CD4-positive, alpha-beta T cell treated with Interleukin-12 subunit alpha and Interleukin-12 subunit beta, for 1 hour (primary cell): ENCODE data around the gene ABLIM3.
"Not testable (repeated sequence)": the region's sequence is repeated elsewhere in the genome, so short reads cannot be mapped to it uniquely, and the experiment has no call there.

Experiments
- DNase-seq: peaks from one replicate; pipeline ENCODE4 v3.0.0-alpha.2; 2020

Gene ABLIM3

GRCh38 chr5:149160291-149160787 lies 19.0 kb downstream of the ABLIM3 start:
- no peak for DNase-seq

- DNase-seq = no peak
Measured at GRCh38 chr5:149161026-149161687, 19.9 kb downstream of the ABLIM3 start.

DNA sequence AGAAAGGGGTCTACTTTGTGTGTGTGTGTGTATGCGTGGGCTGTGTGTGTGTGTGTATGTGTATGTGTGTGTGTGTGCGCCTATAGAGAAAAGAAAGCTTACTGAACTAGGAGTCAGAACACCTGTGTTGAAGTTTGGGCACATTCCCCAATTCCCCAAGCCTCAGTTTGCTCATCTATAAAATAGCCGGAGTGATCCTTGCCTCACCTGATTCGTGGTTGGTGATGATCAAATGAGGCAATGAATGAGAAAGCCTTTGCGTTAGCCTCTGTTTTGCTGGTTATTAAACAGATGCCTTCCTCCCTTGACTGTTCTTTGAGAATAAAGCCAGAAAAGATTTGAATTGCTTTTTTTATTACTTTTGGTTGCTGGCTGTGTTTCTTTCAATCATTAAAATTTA lies 20.6 kb downstream of the ABLIM3 start:
- DNase-seq = no peak

- no peak for DNase-seq
Measured at GRCh38 chr5:149162401-149163084, 21.2 kb downstream of the ABLIM3 start.

DNA sequence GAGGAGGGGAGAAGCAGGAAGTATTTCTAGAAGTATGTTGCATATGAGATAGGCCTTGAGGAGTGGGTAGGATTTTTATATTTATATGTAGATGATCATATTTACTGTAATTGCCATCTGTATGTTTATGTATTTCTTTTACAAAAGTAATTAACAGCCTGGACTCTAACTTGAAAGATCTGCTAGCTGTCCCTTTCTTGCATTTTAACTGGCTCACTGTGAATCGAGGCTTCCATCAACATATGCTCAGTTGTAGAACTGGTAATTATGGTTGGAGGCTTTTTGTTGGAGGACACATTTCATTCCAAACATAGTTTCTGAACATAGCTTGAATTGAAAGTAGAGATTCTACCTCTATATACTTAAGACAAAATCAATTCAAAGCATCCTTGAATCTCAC lies 23.4 kb downstream of the ABLIM3 start:
- DNase-seq = no peak

DNA sequence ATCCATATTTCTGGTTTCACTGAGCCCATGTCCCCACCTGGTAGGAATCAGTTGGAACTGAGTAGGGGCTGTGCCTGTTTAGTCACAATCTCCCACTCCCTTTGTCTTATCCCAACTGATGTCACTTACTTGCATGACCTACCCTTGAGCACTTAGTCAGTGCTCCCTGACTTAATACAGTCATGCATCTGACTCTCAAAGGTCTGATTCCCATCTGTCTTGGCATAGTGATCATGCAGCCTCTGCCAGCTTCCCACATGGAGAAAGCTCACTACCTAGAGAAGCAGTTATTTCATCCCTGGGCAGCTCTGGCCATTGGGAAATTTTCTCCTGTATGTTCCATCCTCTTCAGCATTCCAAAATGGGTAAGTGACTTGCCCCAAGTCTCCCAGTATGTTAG lies 24.8 kb downstream of the ABLIM3 start:
- no peak for DNase-seq

DNA sequence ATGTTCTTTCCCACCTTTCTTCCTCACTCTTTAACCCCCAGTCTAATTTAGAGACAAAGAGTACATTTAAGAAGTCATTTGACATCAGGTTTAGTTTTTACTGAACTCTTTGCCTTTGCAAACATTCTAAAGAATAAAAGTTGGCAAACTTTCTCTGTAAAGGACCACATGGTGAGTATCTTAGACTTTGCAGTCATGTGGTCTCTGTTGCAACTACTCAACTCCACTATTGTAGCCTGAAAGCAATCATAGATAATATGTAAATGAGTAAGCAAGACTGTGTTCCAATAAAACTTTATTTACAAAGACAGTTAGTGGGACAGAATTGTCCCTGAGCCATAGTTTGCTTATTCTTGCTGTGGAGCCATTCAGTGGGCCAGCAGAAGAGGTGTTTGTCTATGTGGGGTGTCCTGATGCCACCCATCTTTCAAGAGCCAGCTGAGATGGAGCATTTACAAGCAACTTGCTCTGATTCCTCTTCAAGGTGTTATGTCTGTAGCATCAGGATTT lies 25.4 kb downstream of the ABLIM3 start:
- DNase-seq = no peak

- no peak for DNase-seq
Measured at GRCh38 chr5:149168276-149168906, 27.1 kb downstream of the ABLIM3 start.

- no peak for DNase-seq
Measured at GRCh38 chr5:149170299-149170698, 29.0 kb downstream of the ABLIM3 start.

- DNase-seq = no peak
Measured at GRCh38 chr5:149172261-149172660, 31.0 kb downstream of the ABLIM3 start.

GRCh38 chr5:149172709-149173505 lies 31.6 kb downstream of the ABLIM3 start:
- no peak for DNase-seq

GRCh38 chr5:149174847-149175234 lies 33.5 kb downstream of the ABLIM3 start:
- no peak for DNase-seq

DNA sequence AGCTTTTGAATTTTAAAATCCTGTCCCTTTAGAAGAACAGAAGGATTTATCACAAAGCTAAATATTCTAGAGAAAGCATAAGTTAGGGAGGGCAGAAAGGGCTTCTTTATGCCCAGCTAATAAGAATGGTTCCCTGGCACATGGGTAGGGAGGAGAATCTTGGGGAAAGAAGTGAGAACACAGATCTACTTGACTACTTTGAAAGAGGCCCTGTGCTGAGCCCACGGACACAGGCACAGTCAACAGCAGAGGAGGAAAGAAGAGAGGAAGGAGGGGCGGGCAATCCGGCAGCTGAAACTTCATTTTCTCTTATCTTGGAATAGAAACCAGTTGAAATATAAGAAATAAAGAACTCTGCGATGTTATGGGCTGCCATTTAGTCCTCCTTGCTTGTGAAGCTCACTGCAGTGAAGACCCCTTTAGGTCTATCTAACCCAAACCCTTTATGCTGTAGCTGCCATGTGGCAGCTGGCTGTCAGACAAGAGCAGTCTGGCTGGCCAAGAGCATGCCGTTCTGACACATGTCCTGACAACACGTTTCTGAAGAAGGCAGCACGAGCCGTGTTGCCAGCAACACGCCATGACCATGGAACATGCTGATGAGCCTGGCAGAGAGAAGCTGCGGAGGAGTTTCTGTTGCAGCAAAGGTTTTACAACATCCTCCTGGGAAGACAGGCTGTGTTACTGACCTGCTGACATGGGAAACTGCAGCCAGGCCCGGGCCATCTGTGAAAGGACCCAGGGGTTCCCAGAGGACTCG lies 34.2 kb downstream of the ABLIM3 start:
- DNase-seq = no peak

DNA sequence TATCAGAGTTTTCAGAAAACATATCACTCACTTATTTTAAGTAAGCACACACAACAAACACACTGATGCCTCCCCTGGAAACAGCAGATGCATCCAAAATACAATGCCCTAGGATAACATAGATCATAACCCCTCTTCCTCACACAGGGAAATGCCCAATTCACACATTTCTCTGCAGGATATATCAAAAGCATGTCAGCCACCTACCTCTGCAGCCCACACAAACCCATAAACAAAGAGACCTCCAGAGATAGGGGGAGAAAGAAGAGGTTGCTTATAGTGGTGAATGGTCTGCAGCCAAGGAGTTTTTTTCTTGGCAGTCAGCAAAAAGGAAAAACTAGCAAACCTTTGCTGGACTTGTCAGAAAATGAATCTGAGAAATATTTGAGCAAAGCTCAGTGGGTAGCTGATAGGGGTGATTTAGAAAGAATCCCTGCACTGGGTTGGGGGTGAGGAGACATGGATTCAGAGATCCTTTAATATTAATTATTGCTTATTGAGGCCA lies 36.1 kb downstream of the ABLIM3 start:
- DNase-seq = no peak

- DNase-seq = no peak
Measured at GRCh38 chr5:149177911-149178565, 36.7 kb downstream of the ABLIM3 start.

GRCh38 chr5:149181732-149182131 lies 40.4 kb downstream of the ABLIM3 start:
- no peak for DNase-seq

DNA sequence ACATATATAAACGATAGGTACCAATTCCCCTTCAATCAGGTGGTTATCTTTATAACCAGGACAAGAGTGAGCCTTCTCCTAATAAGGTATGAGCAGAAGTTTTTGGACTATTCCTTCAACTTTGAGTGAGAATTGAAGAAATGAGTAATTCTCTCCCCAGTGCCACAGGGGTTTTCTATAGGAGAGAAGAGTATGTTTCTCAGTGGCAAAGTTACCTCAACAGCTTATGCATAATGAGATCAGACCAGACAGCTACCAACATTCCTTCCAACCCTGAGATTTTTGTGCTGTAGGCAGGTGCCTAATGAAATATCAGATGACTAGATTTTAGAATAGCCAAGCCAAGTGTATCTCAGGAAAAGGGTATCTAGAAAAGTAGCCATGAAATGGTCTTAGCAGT lies 40.9 kb downstream of the ABLIM3 start:
- no peak for DNase-seq

DNA sequence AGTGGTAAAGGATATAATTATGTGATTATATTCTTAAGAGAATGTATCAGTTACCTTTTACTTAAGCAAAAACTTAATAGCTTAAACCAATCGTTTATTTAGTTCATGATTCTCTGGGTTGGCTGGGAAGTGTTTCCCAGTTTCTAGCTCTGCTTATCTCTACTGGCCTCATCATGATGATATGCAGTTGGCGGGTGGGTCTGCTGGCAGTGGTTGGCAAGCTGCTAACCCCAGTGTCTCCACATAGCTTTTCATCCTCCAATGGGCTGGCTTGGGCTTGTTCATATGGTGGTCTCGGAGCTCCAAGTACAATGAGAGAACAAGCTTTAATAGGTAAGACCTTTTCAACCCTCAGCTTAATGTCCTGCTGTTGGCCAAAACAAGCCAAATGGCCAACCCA lies 43.8 kb downstream of the ABLIM3 start:
- DNase-seq = no peak

DNA sequence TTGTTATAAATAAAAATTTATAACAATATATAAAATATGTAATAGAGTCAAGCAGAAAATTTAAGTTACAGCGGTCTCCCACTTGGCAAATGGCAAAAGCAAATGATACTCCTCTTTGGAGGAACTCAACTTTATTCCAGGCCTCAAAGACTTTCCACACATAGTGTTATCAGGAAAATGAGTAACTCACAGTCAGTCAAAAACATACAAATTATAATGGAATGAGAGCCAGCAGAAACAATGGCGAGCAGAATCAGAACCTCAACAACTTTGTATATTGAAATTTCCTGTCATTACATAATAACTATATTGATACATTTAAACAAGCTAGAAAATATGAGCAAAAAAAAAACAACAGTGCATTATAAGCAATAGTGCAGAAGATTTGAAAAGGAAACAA lies 45.2 kb downstream of the ABLIM3 start:
- no peak for DNase-seq

- DNase-seq = not testable (repeated sequence)
Measured at GRCh38 chr5:149187617-149188016, 46.3 kb downstream of the ABLIM3 start.

GRCh38 chr5:149188383-149188782 lies 47.1 kb downstream of the ABLIM3 start:
- DNase-seq = no peak
